Right lobe of liver (tissue), 6 donors: ENCODE data around the gene NOD1. TPM values are rescaled to one million over a fixed set of nuclear protein-coding genes. Genes with fewer than 3 reads are reported as not detected.
A peak's percentile ranks its signal among the peaks of the same experiment; 100 is the strongest.

ENCODE experiments used
- ATAC-seq, 4 donors: fragments of 200-7000 bp; cut with Tn5 transposase; one replicate each; pipeline ENCODE4 v1.9.1; 2020; ENCODE audit warnings: mild to moderate bottlenecking in 4 of 4, moderate library complexity in 4 of 4
- DNase-seq, 3 donors: peaks; one replicate each; pipeline ENCODE4 v3.0.0-alpha.2; 2020
- H3K27ac ChIP-seq, 3 donors: fragments of 200-600 bp; one replicate each; pipeline ENCODE4 v1.8.0; 2022
- H3K27me3 ChIP-seq, 2 donors: fragments of 200-600 bp; one replicate each; pipeline ENCODE4 v1.8.0; 2022
- H3K36me3 ChIP-seq, 4 donors: fragments of 200-600 bp; sonication (generic) in 1 of 4; one replicate each; pipeline versions ENCODE4 v1.5.1 to v1.8.0; 2017 to 2022; ENCODE audit warnings: control low read depth in 1 of 4
- H3K4me1 ChIP-seq, 4 donors: fragments of 200-600 bp; sonication (generic) in 1 of 4; one replicate each; pipeline versions ENCODE4 v1.5.1 to v1.8.0; 2017 to 2022; ENCODE audit warnings: control low read depth in 1 of 4
- H3K4me3 ChIP-seq, 3 donors: fragments of 200-600 bp; one replicate each; pipeline ENCODE4 v1.8.0; 2022
- H3K9me3 ChIP-seq, 4 donors: fragments of 200-600 bp; sonication (generic) in 1 of 4; one replicate each; pipeline versions ENCODE4 v1.5.1 to v1.8.0; 2017 to 2022; ENCODE audit warnings: control low read depth in 1 of 4
- POLR2A ChIP-seq: fragments of 450-650 bp; IDR thresholded peaks from one replicate; pipeline ENCODE4 v1.6.1; 2017; ENCODE audit warnings: antibody characterized with exemption, mild to moderate bottlenecking
- WGBS: methylation state at CpG from one replicate; pipeline ENCODE4 v1.1.6; 2018; ENCODE audit warnings: low coverage, low lambda C conversion rate; ENCODE audit not compliant: insufficient coverage; ENCODE audit errors: missing lambda C conversion rate; 5-methylcytosine and 5-hydroxymethylcytosine counted together
- intact Hi-C, 2 donors: fragments of 100-400 bp; cut with DNase I; formaldehyde crosslinking; loops; one replicate each; pipeline versions ENCODE4 v1.11.2 to v1.14.1; 2022
- total RNA-seq, 6 experiments: library from RNA; depleted of rRNA in 2 of 6; stranded (reverse); fragments of >200 nt in 2 of 6; fragmentation: NEBNext Ultra II Directional in 3 of 6; extraction: Animal tissue kit (Norgen Biotek cat#: 25700) in 3 of 6; gene quantifications; one replicate each; pipeline versions ENCODE4 v1.1.0 to v1.2.4, GENCODE V29; 2016 to 2023
- TF ChIP-seq, protein P1 (sequence below), 4 donors: fragments of 200-600 bp in 3 of 4; fragments of 450-650 bp in 1 of 4; IDR thresholded peaks; one replicate each; pipeline versions ENCODE4 v1.5.1 to v1.8.0; 2016 to 2022; ENCODE audit warnings: antibody characterized with exemption in 4 of 4, mild to moderate bottlenecking in 2 of 4
- donor health status: DM: no; HTN: yes; CAD: no.
- donor health status: DM: no; HTN: no; CAD: no.
- donor health status: DM: no; HTN: no; CAD: no.
- donor health status: DM: no; HTN: yes; CAD: no.
- donor health status: DM: no; HTN: yes; CAD: no.

NOD1 gene
- total RNA-seq, 6 experiments from 2014 or later, result 1.7 to 5.3 (median 2.7) TPM

DNA sequence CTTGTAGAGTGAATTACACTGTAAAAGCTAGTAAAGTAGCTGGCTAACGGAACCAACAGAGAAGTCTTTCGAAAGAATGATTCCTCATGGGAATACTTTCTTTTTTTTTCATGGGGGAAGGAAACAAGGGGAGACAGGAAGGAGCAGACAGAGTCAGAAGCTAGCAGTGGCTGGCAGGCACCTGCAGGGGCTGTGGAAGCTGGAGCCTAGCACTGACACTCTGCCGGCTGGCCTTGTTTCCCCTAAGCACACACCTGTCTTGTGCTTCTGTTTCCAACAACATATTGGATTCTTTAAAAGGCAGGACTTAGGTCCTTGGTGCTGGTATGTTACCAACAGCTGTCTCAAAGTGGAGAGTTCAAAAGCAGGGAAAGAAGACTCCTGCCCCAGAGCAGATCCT lies 24.7 kb downstream of the NOD1 start:
- 67% methylated on average over 3 of the region's 3 CpGs for WGBS
- no peak overlapping the region for H3K27ac ChIP-seq
- H3K27me3 ChIP-seq, result no peaks in the 10 kb centered on the region
- no peaks in the 10 kb centered on the region for H3K9me3 ChIP-seq
- ATAC-seq (peak in 1 of 4 donors; percentile 27), DNase-seq (no peak)
- no peaks in the 10 kb centered on the region for H3K4me1 ChIP-seq
- no peak for TF ChIP-seq POLR2A
- TF ChIP-seq, protein P1, sequence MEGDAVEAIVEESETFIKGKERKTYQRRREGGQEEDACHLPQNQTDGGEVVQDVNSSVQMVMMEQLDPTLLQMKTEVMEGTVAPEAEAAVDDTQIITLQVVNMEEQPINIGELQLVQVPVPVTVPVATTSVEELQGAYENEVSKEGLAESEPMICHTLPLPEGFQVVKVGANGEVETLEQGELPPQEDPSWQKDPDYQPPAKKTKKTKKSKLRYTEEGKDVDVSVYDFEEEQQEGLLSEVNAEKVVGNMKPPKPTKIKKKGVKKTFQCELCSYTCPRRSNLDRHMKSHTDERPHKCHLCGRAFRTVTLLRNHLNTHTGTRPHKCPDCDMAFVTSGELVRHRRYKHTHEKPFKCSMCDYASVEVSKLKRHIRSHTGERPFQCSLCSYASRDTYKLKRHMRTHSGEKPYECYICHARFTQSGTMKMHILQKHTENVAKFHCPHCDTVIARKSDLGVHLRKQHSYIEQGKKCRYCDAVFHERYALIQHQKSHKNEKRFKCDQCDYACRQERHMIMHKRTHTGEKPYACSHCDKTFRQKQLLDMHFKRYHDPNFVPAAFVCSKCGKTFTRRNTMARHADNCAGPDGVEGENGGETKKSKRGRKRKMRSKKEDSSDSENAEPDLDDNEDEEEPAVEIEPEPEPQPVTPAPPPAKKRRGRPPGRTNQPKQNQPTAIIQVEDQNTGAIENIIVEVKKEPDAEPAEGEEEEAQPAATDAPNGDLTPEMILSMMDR (IDR thresholded peaks at IDR 0.05), result no peak
- no peak overlapping the region for H3K4me3 ChIP-seq
- no peaks in the 10 kb centered on the region for H3K36me3 ChIP-seq
- intact Hi-C loops, result no loop called here

DNA sequence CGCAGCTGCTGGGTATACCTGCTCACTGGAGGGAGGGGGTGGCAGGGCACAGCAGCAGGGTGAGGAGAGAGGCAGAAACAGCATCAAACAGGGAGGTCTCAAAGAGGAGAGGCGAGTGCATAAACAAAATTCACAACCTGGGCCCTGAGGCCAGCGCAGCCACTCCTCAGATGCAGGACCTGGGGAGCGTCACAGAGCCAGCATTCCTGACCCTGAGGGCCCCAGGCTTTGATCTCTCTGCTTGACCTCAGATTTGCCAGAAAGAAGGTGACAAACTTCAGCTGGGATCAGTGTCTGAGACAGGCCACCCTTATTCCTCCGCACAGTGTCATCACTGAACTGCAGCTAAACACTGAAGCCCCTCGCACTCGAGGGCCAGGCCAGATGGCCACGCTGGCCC lies 25.6 kb downstream of the NOD1 start:
- whole genome bisulfite sequencing, result 100% methylated on average over 1 of the region's 8 CpGs
- no peaks in the 10 kb centered on the region for H3K4me1 ChIP-seq

DNA sequence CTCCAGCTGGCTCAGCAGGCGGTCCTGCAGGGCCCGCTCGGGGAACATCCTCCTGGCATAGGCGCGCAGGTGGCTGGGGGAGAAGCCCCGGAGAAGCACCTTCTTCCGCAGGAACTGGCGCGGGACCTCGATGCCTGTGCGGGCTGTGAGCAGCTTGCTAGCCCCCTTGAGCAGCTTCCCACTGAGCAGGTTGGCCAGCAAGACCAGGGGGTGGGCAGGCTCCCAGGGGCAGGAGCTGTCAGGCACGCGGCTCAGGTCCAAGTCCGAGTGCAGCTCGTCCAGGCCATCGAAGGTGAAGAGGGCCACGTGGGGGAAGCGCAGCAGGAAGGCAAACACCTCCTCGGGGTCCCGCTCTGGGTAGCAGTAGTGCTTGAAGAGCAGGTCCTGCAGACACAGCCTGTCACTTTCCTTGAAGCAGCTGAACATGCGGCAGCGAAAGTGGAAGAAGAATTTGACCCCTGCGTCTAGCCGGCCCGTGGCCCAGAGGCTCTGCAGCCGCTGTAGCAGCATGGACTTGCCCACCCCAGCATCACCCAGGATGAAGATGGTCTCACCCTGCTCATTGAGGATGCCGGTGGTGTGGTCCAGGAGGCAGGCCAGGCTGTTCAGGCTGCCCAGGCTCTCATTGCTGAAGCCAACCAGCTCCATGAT lies 26.2 kb downstream of the NOD1 start:
- Histone ChIP-seq H3K4me1 (no peaks in the 10 kb centered on the region), H3K27me3 (no peaks in the 10 kb centered on the region), H3K27ac (no peak overlapping the region), H3K4me3 (no peak overlapping the region), H3K36me3 (no peaks in the 10 kb centered on the region), H3K9me3 (no peaks in the 10 kb centered on the region)
- no CpG with 5 or more reads among the region's 27 CpGs for WGBS
- ATAC-seq, result no peak
- intact Hi-C loops, result no loop called here
- no peak for TF ChIP-seq POLR2A
- TF ChIP-seq, protein P1 (IDR thresholded peaks at IDR 0.05), result no peak
- DNase-seq, result no peak

More for the DNA sequence above, 25.6 kb downstream of the NOD1 start:
- no peaks in the 10 kb centered on the region for H3K27me3 ChIP-seq
- no peak for DNase-seq
- no peak for ATAC-seq
- no peak overlapping the region for H3K4me3 ChIP-seq
- intact Hi-C loops, result no loop called here
- H3K36me3 ChIP-seq, result no peaks in the 10 kb centered on the region
- no peaks in the 10 kb centered on the region for H3K9me3 ChIP-seq
- TF ChIP-seq POLR2A, result no peak
- TF ChIP-seq, protein P1 (IDR thresholded peaks at IDR 0.05), result no peak
- H3K27ac ChIP-seq, result no peak overlapping the region

DNA sequence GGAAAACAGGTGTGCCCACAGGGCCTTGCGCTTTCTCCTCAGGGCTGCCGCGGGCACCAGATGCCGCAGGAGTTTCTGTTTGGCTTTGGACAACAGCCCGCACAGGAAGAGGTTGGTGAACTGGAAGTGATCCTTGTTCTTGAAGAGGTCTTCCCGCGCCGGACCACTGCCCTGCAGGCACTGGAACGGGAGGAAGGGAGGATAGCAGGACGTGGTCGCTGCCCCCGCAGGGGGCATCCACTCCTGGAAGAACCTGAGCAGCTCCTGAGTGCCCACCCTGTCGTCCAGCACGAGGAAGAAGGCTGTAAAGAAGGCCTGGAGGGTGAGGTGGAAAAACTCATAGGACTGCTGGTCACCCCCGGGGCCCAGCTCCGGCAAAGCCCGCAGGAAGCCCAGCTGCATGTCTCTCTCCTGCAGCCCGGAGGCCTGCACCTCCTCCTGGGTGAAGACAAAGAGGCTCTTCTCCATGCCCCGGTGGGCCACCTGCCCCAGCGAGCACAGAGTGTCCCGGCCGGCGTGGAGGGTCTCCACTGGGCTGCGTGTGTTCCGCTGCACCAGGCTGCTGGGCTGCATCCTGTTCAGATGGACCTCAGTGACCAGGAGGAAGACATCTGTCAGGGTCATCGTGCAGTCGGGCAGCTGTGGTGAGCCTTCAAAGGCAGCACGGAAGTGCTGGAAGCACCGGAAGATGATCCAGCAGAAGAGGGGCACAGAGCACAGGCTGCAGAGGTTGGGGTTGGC lies 26.9 kb downstream of the NOD1 start:
- intact Hi-C loops, result no loop called here
- H3K9me3 ChIP-seq, result no peaks in the 10 kb centered on the region
- no peaks in the 10 kb centered on the region for H3K4me1 ChIP-seq
- no CpG with 5 or more reads among the region's 29 CpGs for WGBS
- ATAC-seq, result peak; percentile 27 to 45 (median 32)
- H3K27me3 ChIP-seq, result no peaks in the 10 kb centered on the region
- no peak for DNase-seq
- TF ChIP-seq POLR2A, result no peak
- TF ChIP-seq, protein P1 (IDR thresholded peaks at IDR 0.05), result no peak
- H3K36me3 ChIP-seq, result no peaks in the 10 kb centered on the region
- H3K4me3 ChIP-seq, result no peak overlapping the region
- H3K27ac ChIP-seq, result no peak overlapping the region
